ENCODE measurements around the gene NDUFB8.

Gene NDUFB8

DNA sequence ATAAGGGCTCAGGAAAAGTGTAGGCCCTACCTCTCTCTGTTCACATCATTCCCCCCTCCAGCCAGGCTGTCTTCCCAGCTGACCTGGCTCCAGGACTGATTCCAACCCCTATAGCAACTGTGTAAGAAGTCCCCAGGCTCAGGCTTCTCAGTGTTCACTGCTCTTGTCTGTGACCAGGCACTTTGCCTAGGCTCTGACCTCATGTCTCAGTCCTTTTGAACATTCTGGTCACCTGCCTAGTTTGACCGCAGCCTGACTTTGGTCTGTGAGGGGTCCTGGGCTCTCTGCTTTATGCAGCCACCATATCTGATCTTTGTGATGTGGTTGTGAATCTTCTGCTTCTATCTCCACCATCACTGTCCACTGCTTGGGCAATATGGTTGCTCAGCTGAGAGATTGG, 30.6 kb upstream of the NDUFB8 start:
- TF ChIP-seq, protein P1, sequence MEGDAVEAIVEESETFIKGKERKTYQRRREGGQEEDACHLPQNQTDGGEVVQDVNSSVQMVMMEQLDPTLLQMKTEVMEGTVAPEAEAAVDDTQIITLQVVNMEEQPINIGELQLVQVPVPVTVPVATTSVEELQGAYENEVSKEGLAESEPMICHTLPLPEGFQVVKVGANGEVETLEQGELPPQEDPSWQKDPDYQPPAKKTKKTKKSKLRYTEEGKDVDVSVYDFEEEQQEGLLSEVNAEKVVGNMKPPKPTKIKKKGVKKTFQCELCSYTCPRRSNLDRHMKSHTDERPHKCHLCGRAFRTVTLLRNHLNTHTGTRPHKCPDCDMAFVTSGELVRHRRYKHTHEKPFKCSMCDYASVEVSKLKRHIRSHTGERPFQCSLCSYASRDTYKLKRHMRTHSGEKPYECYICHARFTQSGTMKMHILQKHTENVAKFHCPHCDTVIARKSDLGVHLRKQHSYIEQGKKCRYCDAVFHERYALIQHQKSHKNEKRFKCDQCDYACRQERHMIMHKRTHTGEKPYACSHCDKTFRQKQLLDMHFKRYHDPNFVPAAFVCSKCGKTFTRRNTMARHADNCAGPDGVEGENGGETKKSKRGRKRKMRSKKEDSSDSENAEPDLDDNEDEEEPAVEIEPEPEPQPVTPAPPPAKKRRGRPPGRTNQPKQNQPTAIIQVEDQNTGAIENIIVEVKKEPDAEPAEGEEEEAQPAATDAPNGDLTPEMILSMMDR (IDR thresholded peaks at IDR 0.05; ENCODE audit: borderline replicate concordance, extremely low read depth, low read length, poor library complexity, severe bottlenecking) = no peak
- no peak for TF ChIP-seq EZH2 (IDR thresholded peaks at IDR 0.05; ENCODE audit: borderline replicate concordance, low read depth, low read length, severe bottlenecking)
- ATAC-seq (ENCODE audit: insufficient read depth, low read depth) (no peak), DNase-seq (no peak)

DNA sequence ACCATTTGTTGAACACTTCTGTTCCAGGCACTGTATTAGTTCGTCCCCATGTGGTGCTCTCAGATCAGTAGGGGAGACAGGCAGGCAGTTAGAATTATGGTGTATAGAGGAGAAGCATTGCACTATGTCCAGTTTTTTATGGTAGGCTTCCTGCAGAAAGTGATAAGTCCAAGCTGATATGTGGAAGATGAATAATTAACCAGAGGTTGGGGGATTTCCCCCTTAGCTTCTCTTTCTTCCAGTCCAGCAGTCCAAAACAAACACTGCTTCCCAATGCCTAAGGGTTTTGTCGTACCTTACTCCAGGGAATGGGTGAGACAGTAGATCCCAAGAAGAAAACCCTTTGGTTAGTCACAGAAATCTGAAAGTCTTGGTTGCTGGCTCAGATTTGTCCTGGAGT, 25.2 kb upstream of the NDUFB8 start:
- Histone ChIP-seq H3K36me3 (ENCODE audit: insufficient read depth, low read length) (peaks cover 39% of the 10 kb centered on the region), H3K4me3 (ENCODE audit: low read depth in 1 of 2, low read length in 2 of 2) (no peak overlapping the region), H2AFZ (ENCODE audit: low read depth, low read length) (no peak overlapping the region), H3K9me3 (ENCODE audit: insufficient read depth, low read length, severe bottlenecking) (no peaks in the 10 kb centered on the region), H4K20me1 (ENCODE audit: insufficient read depth, low read length) (0 out of 2 replicates have a peak, but pooled peaks cover 2% of the 10 kb centered on the region), H3K79me2 (ENCODE audit: insufficient read depth, low read length) (no peaks in the 10 kb centered on the region), H3K9ac (ENCODE audit: low read depth, low read length) (no peak overlapping the region), H3K27ac (ENCODE audit: low read length) (no peak overlapping the region), H3K27me3 (ENCODE audit: insufficient read depth, low read length, poor library complexity) (no peaks in the 10 kb centered on the region), H3K4me2 (ENCODE audit: insufficient read depth, low read length) (no peak overlapping the region), H3K4me1 (ENCODE audit: insufficient read depth, low read length) (no peaks in the 10 kb centered on the region)
- no peak for DNase-seq
- TF ChIP-seq, protein P1 (IDR thresholded peaks at IDR 0.05; ENCODE audit: borderline replicate concordance, extremely low read depth, low read length, poor library complexity, severe bottlenecking) = no peak
- no peak for TF ChIP-seq EZH2 (IDR thresholded peaks at IDR 0.05; ENCODE audit: borderline replicate concordance, low read depth, low read length, severe bottlenecking)
- no peak for ATAC-seq (ENCODE audit: insufficient read depth, low read depth)

More for the DNA sequence above, 30.6 kb upstream of the NDUFB8 start:
- Histone ChIP-seq H3K4me3 (ENCODE audit: low read depth in 1 of 2, low read length in 2 of 2) (no peak overlapping the region), H3K4me2 (ENCODE audit: insufficient read depth, low read length) (no peak overlapping the region), H2AFZ (ENCODE audit: low read depth, low read length) (no peak overlapping the region), H3K9ac (ENCODE audit: low read depth, low read length) (no peak overlapping the region), H3K79me2 (ENCODE audit: insufficient read depth, low read length) (no peaks in the 10 kb centered on the region), H3K27ac (ENCODE audit: low read length) (no peak overlapping the region), H3K4me1 (ENCODE audit: insufficient read depth, low read length) (no peaks in the 10 kb centered on the region), H3K9me3 (ENCODE audit: insufficient read depth, low read length, severe bottlenecking) (no peaks in the 10 kb centered on the region), H3K36me3 (ENCODE audit: insufficient read depth, low read length) (peaks cover 9% of the 10 kb centered on the region), H3K27me3 (ENCODE audit: insufficient read depth, low read length, poor library complexity) (no peaks in the 10 kb centered on the region), H4K20me1 (ENCODE audit: insufficient read depth, low read length) (peaks cover 11% of the 10 kb centered on the region; the same call in 1 of the 2 replicates)

DNA sequence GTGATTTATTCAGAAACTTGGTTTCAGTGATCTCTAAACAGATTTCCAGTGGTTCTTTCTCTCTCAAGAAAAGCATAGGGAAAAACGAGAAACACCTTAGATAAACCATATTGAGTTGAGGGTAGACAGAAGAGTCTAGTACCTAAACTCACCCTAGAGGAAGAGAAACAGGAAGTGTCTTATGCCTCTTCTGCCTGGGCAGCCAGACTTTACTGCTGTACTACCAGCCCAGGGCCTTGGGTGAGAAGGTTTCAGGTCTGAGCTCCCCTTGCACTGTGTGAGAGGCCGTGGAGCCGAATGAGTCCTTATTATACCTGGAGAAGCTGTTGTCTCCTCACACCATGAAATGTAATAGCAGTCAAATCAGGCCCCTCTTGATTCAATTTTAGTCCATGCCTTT, 24.3 kb upstream of the NDUFB8 start:
- DNase-seq = no peak
- H3K27ac ChIP-seq (ENCODE audit: low read length) = no peak overlapping the region
- H3K4me3 ChIP-seq (ENCODE audit: low read depth in 1 of 2, low read length in 2 of 2) = no peak overlapping the region
- H3K4me1 ChIP-seq (ENCODE audit: insufficient read depth, low read length) = no peaks in the 10 kb centered on the region
- H4K20me1 ChIP-seq (ENCODE audit: insufficient read depth, low read length) = 0 out of 2 replicates have a peak, but pooled peaks cover 5% of the 10 kb centered on the region
- TF ChIP-seq, protein P1 (IDR thresholded peaks at IDR 0.05; ENCODE audit: borderline replicate concordance, extremely low read depth, low read length, poor library complexity, severe bottlenecking) = no peak
- no peak for TF ChIP-seq EZH2 (IDR thresholded peaks at IDR 0.05; ENCODE audit: borderline replicate concordance, low read depth, low read length, severe bottlenecking)
- H3K36me3 ChIP-seq (ENCODE audit: insufficient read depth, low read length) = peaks cover 49% of the 10 kb centered on the region
- no peak overlapping the region for H3K4me2 ChIP-seq (ENCODE audit: insufficient read depth, low read length)
- no peak overlapping the region for H2AFZ ChIP-seq (ENCODE audit: low read depth, low read length)
- ATAC-seq (ENCODE audit: insufficient read depth, low read depth) = no peak
- no peaks in the 10 kb centered on the region for H3K9me3 ChIP-seq (ENCODE audit: insufficient read depth, low read length, severe bottlenecking)
- no peaks in the 10 kb centered on the region for H3K27me3 ChIP-seq (ENCODE audit: insufficient read depth, low read length, poor library complexity)
- no peak overlapping the region for H3K9ac ChIP-seq (ENCODE audit: low read depth, low read length)
- H3K79me2 ChIP-seq (ENCODE audit: insufficient read depth, low read length) = no peaks in the 10 kb centered on the region

DNA sequence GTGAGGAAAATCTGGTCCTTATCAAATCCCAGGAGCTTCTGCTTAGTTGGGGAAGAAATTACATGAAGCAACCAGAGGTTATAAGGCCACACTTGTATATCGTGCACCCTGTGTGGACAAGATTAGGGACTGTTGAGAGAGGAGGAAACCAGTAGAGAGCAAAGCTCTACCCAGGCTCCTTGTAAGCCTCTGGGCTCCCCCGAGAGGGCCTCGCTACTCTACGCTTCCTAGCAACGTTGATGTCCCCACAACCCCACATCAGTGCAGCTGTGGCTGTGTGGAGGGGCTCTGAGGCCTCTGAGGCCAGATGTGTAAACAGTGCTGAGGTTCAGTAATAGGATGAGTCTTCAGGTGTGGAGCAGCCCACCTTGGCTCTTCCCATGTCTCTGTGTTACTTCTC, 22.1 kb upstream of the NDUFB8 start:
- Histone ChIP-seq H3K79me2 (ENCODE audit: insufficient read depth, low read length) (no peaks in the 10 kb centered on the region), H3K9ac (ENCODE audit: low read depth, low read length) (no peak overlapping the region), H3K9me3 (ENCODE audit: insufficient read depth, low read length, severe bottlenecking) (no peaks in the 10 kb centered on the region), H3K36me3 (ENCODE audit: insufficient read depth, low read length) (peaks cover 70% of the 10 kb centered on the region), H2AFZ (ENCODE audit: low read depth, low read length) (no peak overlapping the region), H3K27ac (ENCODE audit: low read length) (no peak overlapping the region), H4K20me1 (ENCODE audit: insufficient read depth, low read length) (0 out of 2 replicates have a peak, but pooled peaks cover 3% of the 10 kb centered on the region), H3K4me3 (ENCODE audit: low read depth in 1 of 2, low read length in 2 of 2) (no peak overlapping the region), H3K27me3 (ENCODE audit: insufficient read depth, low read length, poor library complexity) (no peaks in the 10 kb centered on the region), H3K4me1 (ENCODE audit: insufficient read depth, low read length) (no peaks in the 10 kb centered on the region), H3K4me2 (ENCODE audit: insufficient read depth, low read length) (no peak overlapping the region)
- ATAC-seq (ENCODE audit: insufficient read depth, low read depth) (peak; percentile 53), DNase-seq (no peak)
- TF ChIP-seq, protein P1 (IDR thresholded peaks at IDR 0.05; ENCODE audit: borderline replicate concordance, extremely low read depth, low read length, poor library complexity, severe bottlenecking) = no peak
- no peak for TF ChIP-seq EZH2 (IDR thresholded peaks at IDR 0.05; ENCODE audit: borderline replicate concordance, low read depth, low read length, severe bottlenecking)
